ENCODE measurements around the gene SASH3.
A peak's percentile ranks its signal among the peaks of the same experiment; 100 is the strongest.

SASH3 gene

GRCh38 chrX:129813662-129814368 lies 34.1 kb downstream of the SASH3 start:
- no peak for DNase-seq

GRCh38 chrX:129818123-129818522 lies 38.4 kb downstream of the SASH3 start:
- DNase-seq = peak; percentile 1

- peak; percentile 27 for DNase-seq
These were observed 43.4 kb downstream of the SASH3 start for GRCh38 chrX:129823115-129823514.

GRCh38 chrX:129823522-129823921 lies 43.8 kb downstream of the SASH3 start:
- no peak for DNase-seq

- DNase-seq = no peak
These were observed 44.9 kb downstream of the SASH3 start for GRCh38 chrX:129824620-129825019.

- no peak for DNase-seq
These were observed 46.2 kb downstream of the SASH3 start for GRCh38 chrX:129825746-129826505.

- no peak for DNase-seq
These were observed 50.7 kb downstream of the SASH3 start for GRCh38 chrX:129830494-129830893.

- no peak for DNase-seq
These were observed 51.5 kb downstream of the SASH3 start for GRCh38 chrX:129831091-129831885.

- peak; percentile 64 for DNase-seq
These were observed 53.6 kb downstream of the SASH3 start for GRCh38 chrX:129833153-129833990.

- no peak for DNase-seq
These were observed 57.1 kb downstream of the SASH3 start for GRCh38 chrX:129836827-129837226.

GRCh38 chrX:129840344-129840743 lies 60.6 kb downstream of the SASH3 start:
- DNase-seq = no peak

- no peak for DNase-seq
These were observed 62.9 kb downstream of the SASH3 start for GRCh38 chrX:129842510-129843208.

GRCh38 chrX:129843209-129843458 lies 63.4 kb downstream of the SASH3 start:
- no peak for DNase-seq

GRCh38 chrX:129843459-129844306 lies 63.9 kb downstream of the SASH3 start, which contains the start of gene ZDHHC9:
ZDHHC9 (minus strand) TSS chrX:129843886; CDS start chrX:129841945, 1,941 bp downstream.
- DNase-seq = peak; percentile 87

All from fibroblast of skin of scalp (primary cell).